Gastrocnemius medialis (tissue), 4 donors: Measurements from ENCODE around the gene P2RX4.

Experiments used
- POLR2A ChIP-seq, 2 donors: fragments of 450-650 bp; IDR thresholded peaks; one replicate each; pipeline ENCODE4 v1.6.1; 2017; ENCODE audit warnings: antibody characterized with exemption in 2 of 2, mild to moderate bottlenecking in 2 of 2, moderate library complexity in 2 of 2
- TF ChIP-seq, protein P1 (sequence below), 5 experiments: fragments of 450-650 bp in 3 of 5; fragments of 200-600 bp in 2 of 5; sonication (generic) in 2 of 5; IDR thresholded peaks in 4 of 5; conservative IDR thresholded peaks in 1 of 5; 1 replicate in 4 of 5; 2 replicates in 1 of 5; pipeline ENCODE4 v1.5.1; 2016 to 2019; ENCODE audit warnings: antibody characterized with exemption in 5 of 5, mild to moderate bottlenecking in 3 of 5, moderate library complexity in 3 of 5

GRCh38 chr12:121209221-121209620 lies 708 bp upstream of the P2RX4 start:
- TF ChIP-seq, protein P1, sequence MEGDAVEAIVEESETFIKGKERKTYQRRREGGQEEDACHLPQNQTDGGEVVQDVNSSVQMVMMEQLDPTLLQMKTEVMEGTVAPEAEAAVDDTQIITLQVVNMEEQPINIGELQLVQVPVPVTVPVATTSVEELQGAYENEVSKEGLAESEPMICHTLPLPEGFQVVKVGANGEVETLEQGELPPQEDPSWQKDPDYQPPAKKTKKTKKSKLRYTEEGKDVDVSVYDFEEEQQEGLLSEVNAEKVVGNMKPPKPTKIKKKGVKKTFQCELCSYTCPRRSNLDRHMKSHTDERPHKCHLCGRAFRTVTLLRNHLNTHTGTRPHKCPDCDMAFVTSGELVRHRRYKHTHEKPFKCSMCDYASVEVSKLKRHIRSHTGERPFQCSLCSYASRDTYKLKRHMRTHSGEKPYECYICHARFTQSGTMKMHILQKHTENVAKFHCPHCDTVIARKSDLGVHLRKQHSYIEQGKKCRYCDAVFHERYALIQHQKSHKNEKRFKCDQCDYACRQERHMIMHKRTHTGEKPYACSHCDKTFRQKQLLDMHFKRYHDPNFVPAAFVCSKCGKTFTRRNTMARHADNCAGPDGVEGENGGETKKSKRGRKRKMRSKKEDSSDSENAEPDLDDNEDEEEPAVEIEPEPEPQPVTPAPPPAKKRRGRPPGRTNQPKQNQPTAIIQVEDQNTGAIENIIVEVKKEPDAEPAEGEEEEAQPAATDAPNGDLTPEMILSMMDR (IDR thresholded peaks at IDR 0.05 in 4 of 5, conservative IDR thresholded peaks at IDR 0.05 in 1 of 5) = no peak
- no peak for TF ChIP-seq POLR2A (IDR thresholded peaks at IDR 0.05)
